ENCODE results near the gene TCTN3. TPM values are rescaled to one million over a fixed set of nuclear protein-coding genes. Genes with fewer than 3 reads are reported as not detected.
A peak's percentile ranks its signal among the peaks of the same experiment; 100 is the strongest.

TCTN3 gene
- total and polyA plus RNA-seq, 2 experiments from 2014 or later = 46.4 to 55.6 TPM

DNA sequence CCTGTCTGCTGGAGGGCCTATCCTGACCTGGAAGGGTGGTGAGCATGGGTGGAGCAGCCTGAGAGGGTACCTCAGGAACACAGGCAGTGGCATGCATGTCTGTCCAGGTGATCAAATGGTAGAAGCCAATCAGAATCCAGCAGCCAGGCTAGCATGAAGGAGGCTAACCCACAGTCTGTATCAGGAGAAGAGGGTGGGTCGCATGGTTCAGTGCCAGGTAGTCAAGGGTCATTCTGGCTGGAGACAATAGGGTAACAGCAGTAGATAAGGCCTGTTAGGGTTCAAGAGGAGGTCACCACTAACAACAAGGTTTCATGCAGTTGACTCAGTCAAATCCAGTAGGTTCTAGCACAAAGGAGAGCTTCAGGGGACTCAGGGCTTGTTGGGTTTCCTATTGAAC, 47.6 kb downstream of the TCTN3 start:
- Histone ChIP-seq H3K79me2 (peaks cover 82% of the 10 kb centered on the region), H3K4me2 (no peak overlapping the region)
- no peak for DNase-seq (ENCODE audit: low spot score)

DNA sequence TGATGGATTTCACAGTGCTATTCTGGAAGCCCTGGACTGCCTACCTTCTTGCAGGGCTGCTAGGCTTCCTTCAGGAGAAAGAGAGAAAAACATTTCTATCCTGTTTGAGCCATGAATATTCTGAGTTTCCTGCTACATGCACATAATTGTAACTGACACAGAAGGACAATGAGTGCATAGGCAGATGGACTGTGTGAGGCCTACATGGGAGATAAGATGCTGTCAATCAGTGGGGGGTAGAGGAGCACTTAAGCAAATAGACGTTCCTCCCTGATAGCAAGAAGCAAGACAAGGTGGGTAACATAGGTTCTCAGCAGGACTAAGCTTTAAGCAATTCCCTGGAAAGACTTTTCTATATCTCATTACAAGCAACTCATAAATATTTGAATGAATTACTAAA, 48.8 kb downstream of the TCTN3 start:
- Histone ChIP-seq H3K9me2 (replicated peaks; ENCODE audit: insufficient read depth) (no peaks in the 10 kb centered on the region), H4K20me1 (ENCODE audit: insufficient read depth, poor library complexity, severe bottlenecking) (peaks cover 4% of the 10 kb centered on the region), H3K27me3 (no peaks in the 10 kb centered on the region), H3K36me3 (replicated peaks; ENCODE audit: insufficient read depth, low read depth) (peaks cover under 1% of the 10 kb centered on the region), H3K79me2 (peaks cover 72% of the 10 kb centered on the region), H2AFZ (no peak overlapping the region), H3K9me3 (ENCODE audit: low read depth) (no peaks in the 10 kb centered on the region), H3K4me1 (ENCODE audit: insufficient read depth) (peaks cover 20% of the 10 kb centered on the region), H3K4me3 (no peak overlapping the region), H3K27ac (peak overlapping the region; percentile 3), H3K4me2 (no peak overlapping the region)
- TF ChIP-seq EZH2phosphoT487 (IDR thresholded peaks at IDR 0.05; ENCODE audit: low read depth, severe bottlenecking, unreplicated experiment) (no peak), EZH2 (IDR thresholded peaks at IDR 0.05; ENCODE audit: borderline replicate concordance) (no peak)
- TF ChIP-seq, protein P1, sequence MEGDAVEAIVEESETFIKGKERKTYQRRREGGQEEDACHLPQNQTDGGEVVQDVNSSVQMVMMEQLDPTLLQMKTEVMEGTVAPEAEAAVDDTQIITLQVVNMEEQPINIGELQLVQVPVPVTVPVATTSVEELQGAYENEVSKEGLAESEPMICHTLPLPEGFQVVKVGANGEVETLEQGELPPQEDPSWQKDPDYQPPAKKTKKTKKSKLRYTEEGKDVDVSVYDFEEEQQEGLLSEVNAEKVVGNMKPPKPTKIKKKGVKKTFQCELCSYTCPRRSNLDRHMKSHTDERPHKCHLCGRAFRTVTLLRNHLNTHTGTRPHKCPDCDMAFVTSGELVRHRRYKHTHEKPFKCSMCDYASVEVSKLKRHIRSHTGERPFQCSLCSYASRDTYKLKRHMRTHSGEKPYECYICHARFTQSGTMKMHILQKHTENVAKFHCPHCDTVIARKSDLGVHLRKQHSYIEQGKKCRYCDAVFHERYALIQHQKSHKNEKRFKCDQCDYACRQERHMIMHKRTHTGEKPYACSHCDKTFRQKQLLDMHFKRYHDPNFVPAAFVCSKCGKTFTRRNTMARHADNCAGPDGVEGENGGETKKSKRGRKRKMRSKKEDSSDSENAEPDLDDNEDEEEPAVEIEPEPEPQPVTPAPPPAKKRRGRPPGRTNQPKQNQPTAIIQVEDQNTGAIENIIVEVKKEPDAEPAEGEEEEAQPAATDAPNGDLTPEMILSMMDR (IDR thresholded peaks at IDR 0.05; ENCODE audit: poor library complexity) = no peak
- WGBS (ENCODE audit: low lambda C conversion rate, missing lambda C conversion rate) = 7% methylated on average over 1 of the region's 1 CpG
- no peak for DNase-seq (ENCODE audit: low spot score)

More for the DNA sequence above, 47.6 kb downstream of the TCTN3 start:
- H3K9me2 ChIP-seq (replicated peaks; ENCODE audit: insufficient read depth) = no peaks in the 10 kb centered on the region
- H3K4me1 ChIP-seq (ENCODE audit: insufficient read depth) = peaks cover 20% of the 10 kb centered on the region
- WGBS (ENCODE audit: low lambda C conversion rate, missing lambda C conversion rate) = 77% methylated on average over 1 of the region's 1 CpG
- H3K4me3 ChIP-seq = no peak overlapping the region
- H3K9me3 ChIP-seq (ENCODE audit: low read depth) = no peaks in the 10 kb centered on the region
- H3K27me3 ChIP-seq = no peaks in the 10 kb centered on the region
- H2AFZ ChIP-seq = no peak overlapping the region
- H3K36me3 ChIP-seq (replicated peaks; ENCODE audit: insufficient read depth, low read depth) = no peaks in the 10 kb centered on the region
- peaks cover 4% of the 10 kb centered on the region for H4K20me1 ChIP-seq (ENCODE audit: insufficient read depth, poor library complexity, severe bottlenecking)
- no peak for TF ChIP-seq EZH2 (IDR thresholded peaks at IDR 0.05; ENCODE audit: borderline replicate concordance)
- TF ChIP-seq, protein P1 (IDR thresholded peaks at IDR 0.05; ENCODE audit: poor library complexity) = no peak
- H3K27ac ChIP-seq = peak overlapping the region; percentile 11

DNA sequence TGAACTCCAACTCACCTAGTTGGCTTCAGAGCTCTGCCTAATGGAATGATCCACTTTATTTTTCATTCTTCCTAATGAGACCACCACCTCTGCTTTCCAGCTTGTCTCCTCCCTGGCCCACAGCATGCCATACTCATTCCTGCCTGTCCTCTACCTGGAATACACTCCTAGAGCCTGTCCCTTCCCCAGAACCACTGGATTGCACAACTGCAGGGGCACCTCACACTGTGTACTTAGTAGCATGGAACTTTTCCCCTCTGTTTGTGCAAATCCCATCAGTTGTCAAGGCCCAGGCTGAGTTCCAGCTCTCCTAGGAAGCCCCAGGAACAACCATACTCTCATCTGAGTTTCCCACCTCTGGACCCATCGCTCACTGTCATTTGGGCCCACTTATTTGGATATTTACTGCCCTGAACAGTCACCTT, 52.8 kb downstream of the TCTN3 start:
- no peak overlapping the region for H2AFZ ChIP-seq
- DNase-seq (ENCODE audit: low spot score) = no peak
- H3K27ac ChIP-seq = peak overlapping the region; percentile 17
- H3K79me2 ChIP-seq = peaks cover 51% of the 10 kb centered on the region
- H3K9me3 ChIP-seq (ENCODE audit: low read depth) = no peaks in the 10 kb centered on the region
- H3K4me1 ChIP-seq (ENCODE audit: insufficient read depth) = peaks cover 12% of the 10 kb centered on the region
- no peaks in the 10 kb centered on the region for H3K27me3 ChIP-seq
- no peak overlapping the region for H3K4me3 ChIP-seq
- H3K9me2 ChIP-seq (replicated peaks; ENCODE audit: insufficient read depth) = no peaks in the 10 kb centered on the region
- TF ChIP-seq EZH2phosphoT487 (IDR thresholded peaks at IDR 0.05; ENCODE audit: low read depth, severe bottlenecking, unreplicated experiment) (no peak), EZH2 (IDR thresholded peaks at IDR 0.05; ENCODE audit: borderline replicate concordance) (no peak)
- TF ChIP-seq, protein P1 (IDR thresholded peaks at IDR 0.05; ENCODE audit: poor library complexity) = no peak
- WGBS (ENCODE audit: low lambda C conversion rate, missing lambda C conversion rate) = 89% methylated on average over 1 of the region's 1 CpG
- peaks cover 8% of the 10 kb centered on the region for H3K36me3 ChIP-seq (replicated peaks; ENCODE audit: insufficient read depth, low read depth)
- no peaks in the 10 kb centered on the region for H4K20me1 ChIP-seq (ENCODE audit: insufficient read depth, poor library complexity, severe bottlenecking)
- H3K4me2 ChIP-seq = no peak overlapping the region

DNA sequence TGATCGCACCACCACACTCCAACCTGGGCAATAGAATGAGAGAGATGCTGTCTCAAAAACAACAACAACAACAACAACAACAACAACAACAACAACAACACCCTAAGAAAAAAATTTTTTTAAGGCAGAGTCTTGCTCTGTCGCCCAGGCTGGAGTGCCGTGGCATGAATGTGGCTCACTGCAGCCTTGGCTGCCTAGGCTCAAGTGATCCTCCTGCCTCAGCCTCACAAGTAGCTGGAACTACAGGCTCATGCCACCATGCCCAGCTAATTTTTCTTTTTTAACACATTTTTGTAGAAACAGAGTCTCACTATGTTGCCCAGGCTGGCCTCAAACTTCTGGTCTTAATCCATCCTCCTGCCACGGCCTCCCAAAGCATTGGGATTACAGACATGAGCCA, 55.8 kb downstream of the TCTN3 start:
- H3K27me3 ChIP-seq = no peaks in the 10 kb centered on the region
- no peak overlapping the region for H3K4me3 ChIP-seq
- no peak overlapping the region for H3K27ac ChIP-seq
- no peaks in the 10 kb centered on the region for H3K9me2 ChIP-seq (replicated peaks; ENCODE audit: insufficient read depth)
- peaks cover 29% of the 10 kb centered on the region for H3K79me2 ChIP-seq
- no peaks in the 10 kb centered on the region for H3K9me3 ChIP-seq (ENCODE audit: low read depth)
- peaks cover 8% of the 10 kb centered on the region for H3K36me3 ChIP-seq (replicated peaks; ENCODE audit: insufficient read depth, low read depth)
- no peaks in the 10 kb centered on the region for H4K20me1 ChIP-seq (ENCODE audit: insufficient read depth, poor library complexity, severe bottlenecking)
- H3K4me1 ChIP-seq (ENCODE audit: insufficient read depth) = peaks cover 5% of the 10 kb centered on the region
- no peak for DNase-seq (ENCODE audit: low spot score)
- H3K4me2 ChIP-seq = no peak overlapping the region
- no peak overlapping the region for H2AFZ ChIP-seq
- WGBS (ENCODE audit: low lambda C conversion rate, missing lambda C conversion rate) = 98% methylated on average over 4 of the region's 4 CpGs
- TF ChIP-seq EZH2 (IDR thresholded peaks at IDR 0.05; ENCODE audit: borderline replicate concordance) = no peak
